SK-N-SH (cell line): ENCODE results near the gene TMEM267. TPM values are rescaled to one million over a fixed set of nuclear protein-coding genes. Genes with fewer than 3 reads are reported as not detected.
A peak's percentile ranks its signal among the peaks of the same experiment; 100 is the strongest.

Experiments used
- EP300 ChIP-seq, 2 experiments: IDR thresholded peaks; 2 replicates each; pipeline versions ENCODE4 v1.4.0 to v1.6.1; 2012; ENCODE audit warnings: borderline replicate concordance in 1 of 2, low read depth in 1 of 2, low read length in 1 of 2
- FOXM1 ChIP-seq: IDR thresholded peaks from 2 replicates; pipeline ENCODE4 v1.4.0; 2012; ENCODE audit warnings: low read depth, mild to moderate bottlenecking
- GATA2 ChIP-seq: sonication (generic); formaldehyde crosslinking; IDR thresholded peaks from 2 replicates; pipeline ENCODE4 v1.5.0; 2020; ENCODE audit warnings: mild to moderate bottlenecking, missing genetic modification reagents
- JUND ChIP-seq: IDR thresholded peaks from 2 replicates; pipeline ENCODE4 v1.4.0; 2012
- NFIC ChIP-seq: IDR thresholded peaks from 2 replicates; pipeline ENCODE4 v1.4.0; 2012; ENCODE audit warnings: borderline replicate concordance
- NRF1 ChIP-seq: IDR thresholded peaks from 2 replicates; pipeline ENCODE4 v1.6.1; 2012; ENCODE audit warnings: low read depth, mild to moderate bottlenecking, low read length
- POLR2AphosphoS5 ChIP-seq: IDR thresholded peaks from 2 replicates; pipeline ENCODE4 v1.6.1; 2012; ENCODE audit warnings: low read depth, low read length
- RCOR1 ChIP-seq: fragments of 150-350 bp; IDR thresholded peaks from 2 replicates; pipeline ENCODE4 v1.6.1; 2017; ENCODE audit warnings: antibody characterized with exemption, low read length
- RFX5 ChIP-seq: IDR thresholded peaks from 2 replicates; pipeline ENCODE4 v1.6.1; 2012; ENCODE audit warnings: mild to moderate bottlenecking, improper control_type of control experiment, low read length
- RXRA ChIP-seq: IDR thresholded peaks from 2 replicates; pipeline ENCODE4 v1.4.0; 2012; ENCODE audit warnings: low read depth, mild to moderate bottlenecking, borderline replicate concordance
- TCF12 ChIP-seq: IDR thresholded peaks from 2 replicates; pipeline ENCODE4 v1.4.0; 2012
- polyA plus RNA-seq, 3 experiments: library from polyadenylated mRNA; depleted of rRNA; stranded (reverse); fragments of >200 nt; gene quantifications; 2 replicates each; pipeline ENCODE4 v1.2.3, GENCODE V29; 2012
- TF ChIP-seq, protein P1 (sequence below): IDR thresholded peaks from 2 replicates; pipeline ENCODE4 v1.6.1; 2012; ENCODE audit warnings: mild to moderate bottlenecking, low read depth, low read length, moderate library complexity
- TF ChIP-seq, protein P2 (sequence below): fragments of 150-350 bp; IDR thresholded peaks from 2 replicates; pipeline ENCODE4 v1.6.1; 2016; ENCODE audit warnings: mild to moderate bottlenecking, low read depth, low read length
- TF ChIP-seq, protein P3 (sequence below): fragments of 200-600 bp; sonication (generic); IDR thresholded peaks from 2 replicates; pipeline ENCODE4 v1.6.1; 2017; ENCODE audit warnings: antibody characterized with exemption, mild to moderate bottlenecking, moderate library complexity

The TMEM267 gene
- polyA plus RNA-seq, 1 of the 3 experiments (the other 2 are of a cell fraction): 5.7 TPM

DNA sequence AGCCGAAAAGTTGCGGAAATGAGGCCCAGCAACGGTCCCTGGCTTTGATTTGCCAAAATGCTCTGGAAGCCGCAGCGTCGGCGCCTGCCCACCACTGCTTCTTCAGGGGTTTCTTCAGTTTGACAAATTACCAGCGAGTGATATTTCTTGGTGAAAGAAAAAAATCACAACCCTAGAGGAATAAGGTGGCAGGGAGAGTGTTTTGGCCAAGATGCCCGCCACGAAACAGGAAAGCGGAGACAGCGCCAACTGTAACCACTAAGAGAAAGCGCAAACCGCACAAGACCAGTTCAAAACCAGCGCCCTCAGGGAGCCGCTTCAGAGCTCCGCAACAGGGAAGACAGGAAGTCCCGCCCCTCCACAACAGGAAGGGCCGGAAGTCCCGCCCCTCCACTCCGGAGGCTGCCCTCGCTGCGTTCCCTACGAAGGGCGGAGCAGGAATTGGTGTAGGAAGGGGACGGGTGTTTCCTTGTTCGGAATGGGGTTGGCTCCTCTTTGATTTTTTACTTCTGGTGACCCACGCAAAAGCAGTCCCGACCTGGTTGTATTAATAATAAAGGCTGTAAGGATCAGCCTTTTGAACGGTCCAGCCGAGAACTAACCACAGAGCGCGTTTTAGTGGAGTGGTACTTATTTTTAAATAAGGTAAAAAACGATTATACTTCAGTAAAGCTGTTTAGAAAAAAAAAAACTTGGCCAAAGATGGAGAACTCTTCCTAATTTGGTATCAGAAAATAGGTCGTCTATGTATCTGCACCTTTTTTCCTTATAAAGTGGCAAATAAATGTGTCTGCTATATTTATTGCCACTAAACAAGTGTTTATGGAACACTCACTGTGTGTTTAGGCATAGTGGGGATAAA, 31.4 kb upstream of the TMEM267 start, which contains the start of gene C5orf34 (continued):
- TF ChIP-seq, protein P1, sequence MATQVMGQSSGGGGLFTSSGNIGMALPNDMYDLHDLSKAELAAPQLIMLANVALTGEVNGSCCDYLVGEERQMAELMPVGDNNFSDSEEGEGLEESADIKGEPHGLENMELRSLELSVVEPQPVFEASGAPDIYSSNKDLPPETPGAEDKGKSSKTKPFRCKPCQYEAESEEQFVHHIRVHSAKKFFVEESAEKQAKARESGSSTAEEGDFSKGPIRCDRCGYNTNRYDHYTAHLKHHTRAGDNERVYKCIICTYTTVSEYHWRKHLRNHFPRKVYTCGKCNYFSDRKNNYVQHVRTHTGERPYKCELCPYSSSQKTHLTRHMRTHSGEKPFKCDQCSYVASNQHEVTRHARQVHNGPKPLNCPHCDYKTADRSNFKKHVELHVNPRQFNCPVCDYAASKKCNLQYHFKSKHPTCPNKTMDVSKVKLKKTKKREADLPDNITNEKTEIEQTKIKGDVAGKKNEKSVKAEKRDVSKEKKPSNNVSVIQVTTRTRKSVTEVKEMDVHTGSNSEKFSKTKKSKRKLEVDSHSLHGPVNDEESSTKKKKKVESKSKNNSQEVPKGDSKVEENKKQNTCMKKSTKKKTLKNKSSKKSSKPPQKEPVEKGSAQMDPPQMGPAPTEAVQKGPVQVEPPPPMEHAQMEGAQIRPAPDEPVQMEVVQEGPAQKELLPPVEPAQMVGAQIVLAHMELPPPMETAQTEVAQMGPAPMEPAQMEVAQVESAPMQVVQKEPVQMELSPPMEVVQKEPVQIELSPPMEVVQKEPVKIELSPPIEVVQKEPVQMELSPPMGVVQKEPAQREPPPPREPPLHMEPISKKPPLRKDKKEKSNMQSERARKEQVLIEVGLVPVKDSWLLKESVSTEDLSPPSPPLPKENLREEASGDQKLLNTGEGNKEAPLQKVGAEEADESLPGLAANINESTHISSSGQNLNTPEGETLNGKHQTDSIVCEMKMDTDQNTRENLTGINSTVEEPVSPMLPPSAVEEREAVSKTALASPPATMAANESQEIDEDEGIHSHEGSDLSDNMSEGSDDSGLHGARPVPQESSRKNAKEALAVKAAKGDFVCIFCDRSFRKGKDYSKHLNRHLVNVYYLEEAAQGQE: peak; percentile 23; the same call in 1 of the 2 replicates
- no peak for TF ChIP-seq FOXM1
- TF ChIP-seq POLR2AphosphoS5: peak; percentile 95
- no peak for TF ChIP-seq GATA2 (CRISPR knock-in tag)
- no peak for TF ChIP-seq RFX5
- TF ChIP-seq RXRA: no peak
- TF ChIP-seq TCF12: no peak
- TF ChIP-seq, protein P2, sequence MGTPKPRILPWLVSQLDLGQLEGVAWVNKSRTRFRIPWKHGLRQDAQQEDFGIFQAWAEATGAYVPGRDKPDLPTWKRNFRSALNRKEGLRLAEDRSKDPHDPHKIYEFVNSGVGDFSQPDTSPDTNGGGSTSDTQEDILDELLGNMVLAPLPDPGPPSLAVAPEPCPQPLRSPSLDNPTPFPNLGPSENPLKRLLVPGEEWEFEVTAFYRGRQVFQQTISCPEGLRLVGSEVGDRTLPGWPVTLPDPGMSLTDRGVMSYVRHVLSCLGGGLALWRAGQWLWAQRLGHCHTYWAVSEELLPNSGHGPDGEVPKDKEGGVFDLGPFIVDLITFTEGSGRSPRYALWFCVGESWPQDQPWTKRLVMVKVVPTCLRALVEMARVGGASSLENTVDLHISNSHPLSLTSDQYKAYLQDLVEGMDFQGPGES: no peak
- TF ChIP-seq, protein P3, sequence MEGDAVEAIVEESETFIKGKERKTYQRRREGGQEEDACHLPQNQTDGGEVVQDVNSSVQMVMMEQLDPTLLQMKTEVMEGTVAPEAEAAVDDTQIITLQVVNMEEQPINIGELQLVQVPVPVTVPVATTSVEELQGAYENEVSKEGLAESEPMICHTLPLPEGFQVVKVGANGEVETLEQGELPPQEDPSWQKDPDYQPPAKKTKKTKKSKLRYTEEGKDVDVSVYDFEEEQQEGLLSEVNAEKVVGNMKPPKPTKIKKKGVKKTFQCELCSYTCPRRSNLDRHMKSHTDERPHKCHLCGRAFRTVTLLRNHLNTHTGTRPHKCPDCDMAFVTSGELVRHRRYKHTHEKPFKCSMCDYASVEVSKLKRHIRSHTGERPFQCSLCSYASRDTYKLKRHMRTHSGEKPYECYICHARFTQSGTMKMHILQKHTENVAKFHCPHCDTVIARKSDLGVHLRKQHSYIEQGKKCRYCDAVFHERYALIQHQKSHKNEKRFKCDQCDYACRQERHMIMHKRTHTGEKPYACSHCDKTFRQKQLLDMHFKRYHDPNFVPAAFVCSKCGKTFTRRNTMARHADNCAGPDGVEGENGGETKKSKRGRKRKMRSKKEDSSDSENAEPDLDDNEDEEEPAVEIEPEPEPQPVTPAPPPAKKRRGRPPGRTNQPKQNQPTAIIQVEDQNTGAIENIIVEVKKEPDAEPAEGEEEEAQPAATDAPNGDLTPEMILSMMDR: peak; percentile 20
- TF ChIP-seq JUND: no peak
- TF ChIP-seq RCOR1: no peak
- no peak for TF ChIP-seq NRF1
- TF ChIP-seq EP300 (IDR thresholded peaks at IDR 0.05; ENCODE audit: borderline replicate concordance in 1 of 2, low read depth in 1 of 2, low read length in 1 of 2): no peak
- no peak for TF ChIP-seq NFIC
